ENCODE data around the gene CALML6.

DNA sequence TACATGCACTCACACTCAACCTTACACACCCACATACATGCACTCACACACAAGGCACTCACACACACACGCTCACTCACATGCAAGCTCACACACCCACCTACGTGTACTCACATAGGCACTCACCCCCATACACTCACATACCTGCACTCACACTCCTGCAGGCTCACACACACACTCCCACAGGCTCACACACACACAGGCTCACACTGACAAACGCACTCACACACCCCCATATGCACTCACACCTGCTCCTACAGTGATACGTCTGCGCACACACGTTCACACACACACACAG, 23.2 kb downstream of the CALML6 start:
- TF ChIP-seq, protein P1, sequence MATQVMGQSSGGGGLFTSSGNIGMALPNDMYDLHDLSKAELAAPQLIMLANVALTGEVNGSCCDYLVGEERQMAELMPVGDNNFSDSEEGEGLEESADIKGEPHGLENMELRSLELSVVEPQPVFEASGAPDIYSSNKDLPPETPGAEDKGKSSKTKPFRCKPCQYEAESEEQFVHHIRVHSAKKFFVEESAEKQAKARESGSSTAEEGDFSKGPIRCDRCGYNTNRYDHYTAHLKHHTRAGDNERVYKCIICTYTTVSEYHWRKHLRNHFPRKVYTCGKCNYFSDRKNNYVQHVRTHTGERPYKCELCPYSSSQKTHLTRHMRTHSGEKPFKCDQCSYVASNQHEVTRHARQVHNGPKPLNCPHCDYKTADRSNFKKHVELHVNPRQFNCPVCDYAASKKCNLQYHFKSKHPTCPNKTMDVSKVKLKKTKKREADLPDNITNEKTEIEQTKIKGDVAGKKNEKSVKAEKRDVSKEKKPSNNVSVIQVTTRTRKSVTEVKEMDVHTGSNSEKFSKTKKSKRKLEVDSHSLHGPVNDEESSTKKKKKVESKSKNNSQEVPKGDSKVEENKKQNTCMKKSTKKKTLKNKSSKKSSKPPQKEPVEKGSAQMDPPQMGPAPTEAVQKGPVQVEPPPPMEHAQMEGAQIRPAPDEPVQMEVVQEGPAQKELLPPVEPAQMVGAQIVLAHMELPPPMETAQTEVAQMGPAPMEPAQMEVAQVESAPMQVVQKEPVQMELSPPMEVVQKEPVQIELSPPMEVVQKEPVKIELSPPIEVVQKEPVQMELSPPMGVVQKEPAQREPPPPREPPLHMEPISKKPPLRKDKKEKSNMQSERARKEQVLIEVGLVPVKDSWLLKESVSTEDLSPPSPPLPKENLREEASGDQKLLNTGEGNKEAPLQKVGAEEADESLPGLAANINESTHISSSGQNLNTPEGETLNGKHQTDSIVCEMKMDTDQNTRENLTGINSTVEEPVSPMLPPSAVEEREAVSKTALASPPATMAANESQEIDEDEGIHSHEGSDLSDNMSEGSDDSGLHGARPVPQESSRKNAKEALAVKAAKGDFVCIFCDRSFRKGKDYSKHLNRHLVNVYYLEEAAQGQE (IDR thresholded peaks at IDR 0.05; ENCODE audit: unreplicated experiment), result no peak
- TF ChIP-seq POLR2AphosphoS5 (IDR thresholded peaks at IDR 0.05; ENCODE audit: low read depth) (no peak), ZNF331 (CRISPR knock-in tag; IDR thresholded peaks at IDR 0.05; ENCODE audit: low read depth) (no peak), EZH2 (IDR thresholded peaks at IDR 0.05; ENCODE audit: low read depth, unreplicated experiment) (no peak), EZH2phosphoT487 (IDR thresholded peaks at IDR 0.05; ENCODE audit: unreplicated experiment) (no peak), NANOG (IDR thresholded peaks at IDR 0.05; ENCODE audit: borderline replicate concordance) (no peak)
- TF ChIP-seq, protein P2, sequence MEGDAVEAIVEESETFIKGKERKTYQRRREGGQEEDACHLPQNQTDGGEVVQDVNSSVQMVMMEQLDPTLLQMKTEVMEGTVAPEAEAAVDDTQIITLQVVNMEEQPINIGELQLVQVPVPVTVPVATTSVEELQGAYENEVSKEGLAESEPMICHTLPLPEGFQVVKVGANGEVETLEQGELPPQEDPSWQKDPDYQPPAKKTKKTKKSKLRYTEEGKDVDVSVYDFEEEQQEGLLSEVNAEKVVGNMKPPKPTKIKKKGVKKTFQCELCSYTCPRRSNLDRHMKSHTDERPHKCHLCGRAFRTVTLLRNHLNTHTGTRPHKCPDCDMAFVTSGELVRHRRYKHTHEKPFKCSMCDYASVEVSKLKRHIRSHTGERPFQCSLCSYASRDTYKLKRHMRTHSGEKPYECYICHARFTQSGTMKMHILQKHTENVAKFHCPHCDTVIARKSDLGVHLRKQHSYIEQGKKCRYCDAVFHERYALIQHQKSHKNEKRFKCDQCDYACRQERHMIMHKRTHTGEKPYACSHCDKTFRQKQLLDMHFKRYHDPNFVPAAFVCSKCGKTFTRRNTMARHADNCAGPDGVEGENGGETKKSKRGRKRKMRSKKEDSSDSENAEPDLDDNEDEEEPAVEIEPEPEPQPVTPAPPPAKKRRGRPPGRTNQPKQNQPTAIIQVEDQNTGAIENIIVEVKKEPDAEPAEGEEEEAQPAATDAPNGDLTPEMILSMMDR (conservative IDR thresholded peaks at IDR 0.05; ENCODE audit: low read depth in 2 of 2), result no peak
- TF ChIP-seq, protein P3, sequence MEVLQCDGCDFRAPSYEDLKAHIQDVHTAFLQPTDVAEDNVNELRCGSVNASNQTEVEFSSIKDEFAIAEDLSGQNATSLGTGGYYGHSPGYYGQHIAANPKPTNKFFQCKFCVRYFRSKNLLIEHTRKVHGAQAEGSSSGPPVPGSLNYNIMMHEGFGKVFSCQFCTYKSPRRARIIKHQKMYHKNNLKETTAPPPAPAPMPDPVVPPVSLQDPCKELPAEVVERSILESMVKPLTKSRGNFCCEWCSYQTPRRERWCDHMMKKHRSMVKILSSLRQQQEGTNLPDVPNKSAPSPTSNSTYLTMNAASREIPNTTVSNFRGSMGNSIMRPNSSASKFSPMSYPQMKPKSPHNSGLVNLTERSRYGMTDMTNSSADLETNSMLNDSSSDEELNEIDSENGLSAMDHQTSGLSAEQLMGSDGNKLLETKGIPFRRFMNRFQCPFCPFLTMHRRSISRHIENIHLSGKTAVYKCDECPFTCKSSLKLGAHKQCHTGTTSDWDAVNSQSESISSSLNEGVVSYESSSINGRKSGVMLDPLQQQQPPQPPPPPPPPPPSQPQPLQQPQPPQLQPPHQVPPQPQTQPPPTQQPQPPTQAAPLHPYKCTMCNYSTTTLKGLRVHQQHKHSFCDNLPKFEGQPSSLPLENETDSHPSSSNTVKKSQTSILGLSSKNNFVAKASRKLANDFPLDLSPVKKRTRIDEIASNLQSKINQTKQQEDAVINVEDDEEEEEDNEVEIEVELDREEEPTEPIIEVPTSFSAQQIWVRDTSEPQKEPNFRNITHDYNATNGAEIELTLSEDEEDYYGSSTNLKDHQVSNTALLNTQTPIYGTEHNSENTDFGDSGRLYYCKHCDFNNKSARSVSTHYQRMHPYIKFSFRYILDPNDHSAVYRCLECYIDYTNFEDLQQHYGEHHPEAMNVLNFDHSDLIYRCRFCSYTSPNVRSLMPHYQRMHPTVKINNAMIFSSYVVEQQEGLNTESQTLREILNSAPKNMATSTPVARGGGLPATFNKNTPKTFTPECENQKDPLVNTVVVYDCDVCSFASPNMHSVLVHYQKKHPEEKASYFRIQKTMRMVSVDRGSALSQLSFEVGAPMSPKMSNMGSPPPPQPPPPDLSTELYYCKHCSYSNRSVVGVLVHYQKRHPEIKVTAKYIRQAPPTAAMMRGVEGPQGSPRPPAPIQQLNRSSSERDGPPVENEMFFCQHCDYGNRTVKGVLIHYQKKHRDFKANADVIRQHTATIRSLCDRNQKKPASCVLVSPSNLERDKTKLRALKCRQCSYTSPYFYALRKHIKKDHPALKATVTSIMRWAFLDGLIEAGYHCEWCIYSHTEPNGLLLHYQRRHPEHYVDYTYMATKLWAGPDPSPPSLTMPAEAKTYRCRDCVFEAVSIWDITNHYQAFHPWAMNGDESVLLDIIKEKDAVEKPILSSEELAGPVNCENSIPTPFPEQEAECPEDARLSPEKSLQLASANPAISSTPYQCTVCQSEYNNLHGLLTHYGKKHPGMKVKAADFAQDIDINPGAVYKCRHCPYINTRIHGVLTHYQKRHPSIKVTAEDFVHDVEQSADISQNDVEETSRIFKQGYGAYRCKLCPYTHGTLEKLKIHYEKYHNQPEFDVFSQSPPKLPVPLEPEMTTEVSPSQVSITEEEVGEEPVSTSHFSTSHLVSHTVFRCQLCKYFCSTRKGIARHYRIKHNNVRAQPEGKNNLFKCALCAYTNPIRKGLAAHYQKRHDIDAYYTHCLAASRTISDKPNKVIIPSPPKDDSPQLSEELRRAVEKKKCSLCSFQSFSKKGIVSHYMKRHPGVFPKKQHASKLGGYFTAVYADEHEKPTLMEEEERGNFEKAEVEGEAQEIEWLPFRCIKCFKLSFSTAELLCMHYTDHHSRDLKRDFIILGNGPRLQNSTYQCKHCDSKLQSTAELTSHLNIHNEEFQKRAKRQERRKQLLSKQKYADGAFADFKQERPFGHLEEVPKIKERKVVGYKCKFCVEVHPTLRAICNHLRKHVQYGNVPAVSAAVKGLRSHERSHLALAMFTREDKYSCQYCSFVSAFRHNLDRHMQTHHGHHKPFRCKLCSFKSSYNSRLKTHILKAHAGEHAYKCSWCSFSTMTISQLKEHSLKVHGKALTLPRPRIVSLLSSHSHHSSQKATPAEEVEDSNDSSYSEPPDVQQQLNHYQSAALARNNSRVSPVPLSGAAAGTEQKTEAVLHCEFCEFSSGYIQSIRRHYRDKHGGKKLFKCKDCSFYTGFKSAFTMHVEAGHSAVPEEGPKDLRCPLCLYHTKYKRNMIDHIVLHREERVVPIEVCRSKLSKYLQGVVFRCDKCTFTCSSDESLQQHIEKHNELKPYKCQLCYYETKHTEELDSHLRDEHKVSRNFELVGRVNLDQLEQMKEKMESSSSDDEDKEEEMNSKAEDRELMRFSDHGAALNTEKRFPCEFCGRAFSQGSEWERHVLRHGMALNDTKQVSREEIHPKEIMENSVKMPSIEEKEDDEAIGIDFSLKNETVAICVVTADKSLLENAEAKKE (CRISPR knock-in tag; IDR thresholded peaks at IDR 0.05), result no peak

All from GM23338 (cell line).